Measurements from ENCODE around the gene EPHB2. TPM values are rescaled to one million over a fixed set of nuclear protein-coding genes. Genes with fewer than 3 reads are reported as not detected.

Gene EPHB2
- total and polyA plus RNA-seq, 2 of the 13 experiments (the other 11 are each of a cell fraction or from before 2014, with no cell fraction given), result 0.03 to 0.11 TPM

- TF ChIP-seq ZBTB49 (CRISPR knock-in tag; IDR thresholded peaks at IDR 0.05; ENCODE audit: borderline replicate concordance), result no peak
These were observed 33.6 kb upstream of the EPHB2 start (continued) for GRCh38 chr1:22676916-22677583.

GRCh38 chr1:22677931-22678896 lies 32.4 kb upstream of the EPHB2 start:
- H4K20me1 ChIP-seq (ENCODE audit: insufficient read depth, low read length), result no peaks in the 10 kb centered on the region
- no peak overlapping the region for H3K27ac ChIP-seq (ENCODE audit: extremely low read length, insufficient read depth, low read length)
- ChIA-PET POLR2A (no interaction called here), CTCF (ENCODE audit: low intra/inter-chr PET ratio, low total read pairs) (no interaction called here)
- H3K79me2 ChIP-seq (ENCODE audit: insufficient read depth, low read length), result no peaks in the 10 kb centered on the region
- no peak overlapping the region for H3K4me3 ChIP-seq (replicated peaks in 1 of 3; ENCODE audit: insufficient read depth in 1 of 3, low read depth in 2 of 3, low read length in 3 of 3)
- FAIRE-seq, result peak; percentile 56
- H3K9ac ChIP-seq (ENCODE audit: insufficient read depth, low read depth, low read length), result no peak overlapping the region
- H2AFZ ChIP-seq (ENCODE audit: low read length), result no peak overlapping the region
- intact Hi-C loops (cut with micrococcal nuclease; ENCODE audit: unreplicated experiment) (no loop called here), in situ Hi-C loops (cut with HindIII; ENCODE audit: extremely low pct_ligation_motif_present, low pct_unique_long_range_greater_than_20kb) (no loop called here)
- TF ChIP-seq SMARCE1 (IDR thresholded peaks at IDR 0.05; ENCODE audit: borderline replicate concordance), result no peak
- TF ChIP-seq TBX2 (CRISPR knock-in tag; IDR thresholded peaks at IDR 0.05; ENCODE audit: borderline replicate concordance), result no peak
- no peak for TF ChIP-seq KMT2A (CRISPR knock-in tag; IDR thresholded peaks at IDR 0.05)
- TF ChIP-seq POLR2AphosphoS5 (IDR thresholded peaks at IDR 0.05; ENCODE audit: low read depth, low read length), result no peak
- no peak for TF ChIP-seq HOXA9 (CRISPR knock-in tag; IDR thresholded peaks at IDR 0.05; ENCODE audit: borderline replicate concordance)
- TF ChIP-seq FLYWCH1 (CRISPR knock-in tag; IDR thresholded peaks at IDR 0.05), result no peak
- TF ChIP-seq, protein P1, sequence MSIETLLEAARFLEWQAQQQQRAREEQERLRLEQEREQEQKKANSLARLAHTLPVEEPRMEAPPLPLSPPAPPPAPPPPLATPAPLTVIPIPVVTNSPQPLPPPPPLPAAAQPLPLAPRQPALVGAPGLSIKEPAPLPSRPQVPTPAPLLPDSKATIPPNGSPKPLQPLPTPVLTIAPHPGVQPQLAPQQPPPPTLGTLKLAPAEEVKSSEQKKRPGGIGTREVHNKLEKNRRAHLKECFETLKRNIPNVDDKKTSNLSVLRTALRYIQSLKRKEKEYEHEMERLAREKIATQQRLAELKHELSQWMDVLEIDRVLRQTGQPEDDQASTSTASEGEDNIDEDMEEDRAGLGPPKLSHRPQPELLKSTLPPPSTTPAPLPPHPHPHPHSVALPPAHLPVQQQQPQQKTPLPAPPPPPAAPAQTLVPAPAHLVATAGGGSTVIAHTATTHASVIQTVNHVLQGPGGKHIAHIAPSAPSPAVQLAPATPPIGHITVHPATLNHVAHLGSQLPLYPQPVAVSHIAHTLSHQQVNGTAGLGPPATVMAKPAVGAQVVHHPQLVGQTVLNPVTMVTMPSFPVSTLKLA (IDR thresholded peaks at IDR 0.05), result peak; percentile 86
- no peak for TF ChIP-seq NFYB (CRISPR knock-in tag; IDR thresholded peaks at IDR 0.05)
- ATAC-seq, result no peak
- BruUV-seq (replicated peaks), result no TSS peak
- DNase-seq (ENCODE audit: low spot score), result no peak
- H3K4me2 ChIP-seq (ENCODE audit: low read depth, low read length), result no peak overlapping the region
- H3K27me3 ChIP-seq (ENCODE audit: control insufficient read depth in 1 of 2, insufficient read depth in 2 of 2, low read length in 2 of 2), result 0 out of 5 replicates have a peak, but pooled peaks cover under 1 to 6% of the 10 kb centered on the region in 2 experiments
- no peaks in the 10 kb centered on the region for H3K36me3 ChIP-seq (replicated peaks in 1 of 2; ENCODE audit: control insufficient read depth in 1 of 2, insufficient read depth in 2 of 2, low read length in 2 of 2)
- H3K4me1 ChIP-seq (ENCODE audit: insufficient read depth, low read length), result 0 out of 2 replicates have a peak, but pooled peaks cover 5% of the 10 kb centered on the region
- H3K9me3 ChIP-seq (ENCODE audit: low read length), result no peaks in the 10 kb centered on the region
- WGBS (ENCODE audit: low lambda C conversion rate), result 67% methylated on average over 9 of the region's 13 CpGs

Measured in HepG2 (cell line).